IPS-NIHi7 (cell line): ENCODE data around the gene C17orf78.
"Not testable (repeated sequence)": the region's sequence is repeated elsewhere in the genome, so short reads cannot be mapped to it uniquely, and the experiment has no call there.

ENCODE experiments used
- DNase-seq: peaks from one replicate; pipeline ENCODE4 v3.0.0; 2012; ENCODE audit warnings: mixed read lengths; ENCODE audit errors: extremely low spot score

C17orf78 gene

GRCh38 chr17:37386462-37386861 lies 10.7 kb downstream of the C17orf78 start:
- no peak for DNase-seq

GRCh38 chr17:37388266-37388665 lies 12.5 kb downstream of the C17orf78 start:
- DNase-seq, result no peak

GRCh38 chr17:37389160-37389559 lies 13.4 kb downstream of the C17orf78 start:
- no peak for DNase-seq

- no peak for DNase-seq
Observed at GRCh38 chr17:37391146-37391545, 15.4 kb downstream of the C17orf78 start.

- DNase-seq, result no peak
Observed at GRCh38 chr17:37392024-37392590, 16.3 kb downstream of the C17orf78 start.

GRCh38 chr17:37393352-37393751 lies 17.6 kb downstream of the C17orf78 start:
- DNase-seq, result no peak

GRCh38 chr17:37399265-37399803 lies 23.5 kb downstream of the C17orf78 start:
- no peak for DNase-seq

GRCh38 chr17:37400505-37400904 lies 24.7 kb downstream of the C17orf78 start:
- no peak for DNase-seq

- not testable (repeated sequence) for DNase-seq
Observed at GRCh38 chr17:37405522-37405921, 29.7 kb downstream of the C17orf78 start.

- no peak for DNase-seq
Observed at GRCh38 chr17:37405955-37406634, 30.3 kb downstream of the C17orf78 start.

GRCh38 chr17:37406635-37407461 lies 31.1 kb downstream of the C17orf78 start, which contains the start of the genes ACACA and TADA2A:
TSS of gene ACACA (minus strand) at chr17:37406836. CDS start at chr17:37406299, 537 bp downstream.
TSS of gene TADA2A (plus strand) at chr17:37406886. CDS start at chr17:37411366, 4,480 bp downstream.
- peak; percentile 97 for DNase-seq

- DNase-seq, result not testable (repeated sequence)
Observed at GRCh38 chr17:37408145-37408479, 32.3 kb downstream of the C17orf78 start.

GRCh38 chr17:37410357-37410756 lies 34.6 kb downstream of the C17orf78 start:
- no peak for DNase-seq

- no peak for DNase-seq
Observed at GRCh38 chr17:37413875-37414519, 38.2 kb downstream of the C17orf78 start.

- no peak for DNase-seq
Observed at GRCh38 chr17:37417852-37418251, 42.1 kb downstream of the C17orf78 start.

- DNase-seq, result no peak
Observed at GRCh38 chr17:37422971-37423625, 47.3 kb downstream of the C17orf78 start.

- no peak for DNase-seq
Observed at GRCh38 chr17:37425268-37425667, 49.5 kb downstream of the C17orf78 start.

- no peak for DNase-seq
Observed at GRCh38 chr17:37429039-37429438, 53.3 kb downstream of the C17orf78 start.

GRCh38 chr17:37429453-37429852 lies 53.7 kb downstream of the C17orf78 start:
- DNase-seq, result no peak

- no peak for DNase-seq
Observed at GRCh38 chr17:37430051-37430627, 54.4 kb downstream of the C17orf78 start.

GRCh38 chr17:37432671-37433070 lies 56.9 kb downstream of the C17orf78 start:
- DNase-seq, result no peak
